Neuronal stem cell (in vitro differentiated cells): ENCODE measurements around the gene TIGD1.
A peak's percentile ranks its signal among the peaks of the same experiment; 100 is the strongest.

ENCODE experiments used
- DNase-seq: peaks from one replicate; pipeline ENCODE4 v3.0.0-alpha.2; 2013; ENCODE audit warnings: low spot score
- H2AFZ ChIP-seq: one replicate; pipeline ENCODE4 v1.6.1; 2013; ENCODE audit warnings: mild to moderate bottlenecking, low read length, inconsistent platforms
- H2AK5ac ChIP-seq: 2 replicates; pipeline ENCODE4 v1.6.1; 2013; ENCODE audit warnings: low read depth, mild to moderate bottlenecking, inconsistent platforms, low read length, moderate library complexity, mixed read lengths
- H2BK120ac ChIP-seq: 2 replicates; pipeline ENCODE4 v1.6.1; 2013; ENCODE audit warnings: low read depth, mild to moderate bottlenecking, inconsistent platforms, low read length, moderate library complexity, mixed read lengths
- H2BK12ac ChIP-seq: one replicate; pipeline ENCODE4 v1.6.1; 2013; ENCODE audit warnings: low read length, inconsistent platforms
- H2BK15ac ChIP-seq: 2 replicates; pipeline ENCODE4 v1.6.1; 2013; ENCODE audit warnings: mild to moderate bottlenecking, low read length, inconsistent platforms, mixed read lengths
- H2BK5ac ChIP-seq: one replicate; pipeline ENCODE4 v1.6.1; 2013; ENCODE audit warnings: inconsistent platforms, mild to moderate bottlenecking, low read length, moderate library complexity
- H3K14ac ChIP-seq: one replicate; pipeline ENCODE4 v1.6.1; 2013; ENCODE audit warnings: low read length, inconsistent platforms
- H3K18ac ChIP-seq: 2 replicates; pipeline ENCODE4 v1.6.1; 2013; ENCODE audit warnings: low read length, inconsistent platforms
- H3K23ac ChIP-seq: 2 replicates; pipeline ENCODE4 v1.6.1; 2013; ENCODE audit warnings: low read depth, mild to moderate bottlenecking, mixed read lengths, low read length, inconsistent platforms; ENCODE audit not compliant: poor library complexity
- H3K27ac ChIP-seq: replicated peaks from 3 replicates; pipeline ENCODE4 v1.5.1; 2013; ENCODE audit warnings: low read length, inconsistent platforms
- H3K27me3 ChIP-seq, 3 experiments: 2 replicates each; pipeline ENCODE4 v1.6.1; 2013; ENCODE audit warnings: low read length in 3 of 3, mild to moderate bottlenecking in 2 of 3, inconsistent platforms in 1 of 3, low read depth in 1 of 3, mixed read lengths in 1 of 3, moderate library complexity in 1 of 3; ENCODE audit not compliant: control insufficient read depth in 3 of 3, insufficient read depth in 3 of 3
- H3K36me3 ChIP-seq, 2 donors: replicated peaks in 1 of 2; 2 replicates each; pipeline ENCODE4 v1.6.1; 2013; ENCODE audit warnings: low read length in 2 of 2; ENCODE audit not compliant: control insufficient read depth in 2 of 2, insufficient read depth in 2 of 2
- H3K4ac ChIP-seq: 2 replicates; pipeline ENCODE4 v1.6.1; 2013; ENCODE audit warnings: inconsistent platforms, mild to moderate bottlenecking, low read length, moderate library complexity
- H3K4me1 ChIP-seq, 2 donors: 1 replicate in 1 of 2; 2 replicates in 1 of 2; pipeline ENCODE4 v1.6.1; 2013; ENCODE audit warnings: low read length in 2 of 2, low read depth in 1 of 2; ENCODE audit not compliant: control insufficient read depth in 2 of 2, insufficient read depth in 1 of 2
- H3K4me2 ChIP-seq: one replicate; pipeline ENCODE4 v1.6.1; 2013; ENCODE audit warnings: mild to moderate bottlenecking, low read length, inconsistent platforms; ENCODE audit not compliant: insufficient read depth, poor library complexity, severe bottlenecking
- H3K4me3 ChIP-seq, 2 donors: 2 replicates each; pipeline ENCODE4 v1.5.1; 2013; ENCODE audit warnings: low read length in 2 of 2, mild to moderate bottlenecking in 2 of 2, inconsistent platforms in 1 of 2, moderate library complexity in 1 of 2
- H3K79me1 ChIP-seq: one replicate; pipeline ENCODE4 v1.6.1; 2013; ENCODE audit warnings: low read depth, mild to moderate bottlenecking, inconsistent platforms, low read length, moderate library complexity
- H3K9ac ChIP-seq: one replicate; pipeline ENCODE4 v1.6.1; 2013; ENCODE audit warnings: mild to moderate bottlenecking, low read depth, low read length, inconsistent platforms; ENCODE audit not compliant: poor library complexity
- H3K9me3 ChIP-seq, 2 donors: replicated peaks in 1 of 2; 2 replicates each; pipeline versions ENCODE3 to v1.6.1; 2013; ENCODE audit warnings: low read length in 2 of 2, mild to moderate bottlenecking in 2 of 2, inconsistent platforms in 1 of 2, low read depth in 1 of 2, mixed read lengths in 1 of 2, moderate library complexity in 1 of 2; ENCODE audit not compliant: control insufficient read depth in 2 of 2, insufficient read depth in 1 of 2
- H4K8ac ChIP-seq: one replicate; pipeline ENCODE4 v1.6.1; 2013; ENCODE audit warnings: low read depth, mild to moderate bottlenecking, inconsistent platforms, low read length, moderate library complexity
- H4K91ac ChIP-seq: one replicate; pipeline ENCODE4 v1.6.1; 2013; ENCODE audit warnings: low read length, low read depth, mild to moderate bottlenecking, inconsistent platforms; ENCODE audit not compliant: poor library complexity
- WGBS, 2 donors: extraction: QIAGEN DNeasy Blood & Tissue Kit; methylation state at CpG; one replicate each; pipeline ENCODE4 v1.1.7; 2013; ENCODE audit warnings: missing lambda C conversion rate in 2 of 2, mixed read lengths in 1 of 2; ENCODE audit not compliant: insufficient read length in 2 of 2, insufficient replicate concordance in 1 of 2; ENCODE audit errors: extremely low coverage in 2 of 2; 5-methylcytosine and 5-hydroxymethylcytosine counted together

The TIGD1 gene

GRCh38 chr2:232541961-232542714, 8.2 kb downstream of the TIGD1 start:
- H3K4me3 ChIP-seq, result no peak overlapping the region
- no peak overlapping the region for H3K27ac ChIP-seq
- H3K23ac ChIP-seq, result no peak overlapping the region
- no peaks in the 10 kb centered on the region for H3K9me3 ChIP-seq
- H2BK5ac ChIP-seq, result no peak overlapping the region
- peaks cover 6% of the 10 kb centered on the region for H3K79me1 ChIP-seq
- H2BK15ac ChIP-seq, result no peak overlapping the region
- no peak overlapping the region for H2AK5ac ChIP-seq
- H4K8ac ChIP-seq, result no peak overlapping the region
- no peak overlapping the region for H2AFZ ChIP-seq
- WGBS, 2 donors, result no CpG with 5 or more reads among the region's 9 CpGs
- H2BK12ac ChIP-seq, result no peak overlapping the region
- H3K36me3 ChIP-seq, result peaks cover 11 to 23% of the 10 kb centered on the region in 2 donors
- H2BK120ac ChIP-seq, result no peak overlapping the region
- H3K18ac ChIP-seq, result peak overlapping the region; percentile 11
- no peak overlapping the region for H3K9ac ChIP-seq
- H3K14ac ChIP-seq, result no peak overlapping the region
- H3K27me3 ChIP-seq, result no peaks in the 10 kb centered on the region
- no peak overlapping the region for H3K4me2 ChIP-seq
- H3K4ac ChIP-seq, result no peak overlapping the region
- H3K4me1 ChIP-seq, result peaks cover 6 to 15% of the 10 kb centered on the region in 2 donors
- no peak for DNase-seq
- H4K91ac ChIP-seq, result no peak overlapping the region

- no peak overlapping the region for H4K91ac ChIP-seq
- no CpG with 5 or more reads among the region's 19 CpGs for WGBS, 2 donors
- no peak for DNase-seq
- no peak overlapping the region for H4K8ac ChIP-seq
- H3K4me3 ChIP-seq, result no peak overlapping the region
- H3K4me2 ChIP-seq, result no peak overlapping the region
- H3K4me1 ChIP-seq, result peaks cover 6 to 15% of the 10 kb centered on the region in 2 donors
- H2AFZ ChIP-seq, result no peak overlapping the region
- peaks cover 5% of the 10 kb centered on the region for H3K79me1 ChIP-seq
- H3K9me3 ChIP-seq, result no peaks in the 10 kb centered on the region
- no peak overlapping the region for H3K14ac ChIP-seq
- no peak overlapping the region for H3K23ac ChIP-seq
- H2BK12ac ChIP-seq, result no peak overlapping the region
- H3K36me3 ChIP-seq, result peaks cover 5 to 15% of the 10 kb centered on the region in 2 donors
- no peak overlapping the region for H2AK5ac ChIP-seq
- H3K9ac ChIP-seq, result no peak overlapping the region
- no peaks in the 10 kb centered on the region for H3K27me3 ChIP-seq
- H2BK15ac ChIP-seq, result no peak overlapping the region
- no peak overlapping the region for H3K4ac ChIP-seq
- no peak overlapping the region for H2BK5ac ChIP-seq
- no peak overlapping the region for H3K27ac ChIP-seq
- no peak overlapping the region for H3K18ac ChIP-seq
- H2BK120ac ChIP-seq, result no peak overlapping the region
These were observed 9.0 kb downstream of the TIGD1 start for GRCh38 chr2:232541195-232541960.

GRCh38 chr2:232540441-232541041, 9.8 kb downstream of the TIGD1 start:
- H2BK5ac ChIP-seq, result peak overlapping the region; percentile 19
- no peak for DNase-seq
- H2AK5ac ChIP-seq, result peak overlapping the region; percentile 48
- H3K27me3 ChIP-seq, result no peaks in the 10 kb centered on the region
- H3K27ac ChIP-seq, result no peak overlapping the region
- H3K9me3 ChIP-seq, result peaks cover 0 to 2% of the 10 kb centered on the region in 2 donors
- H3K4me1 ChIP-seq, result peaks cover 6 to 15% of the 10 kb centered on the region in 2 donors
- H3K4ac ChIP-seq, result no peak overlapping the region
- peaks cover 5% of the 10 kb centered on the region for H3K79me1 ChIP-seq
- H4K91ac ChIP-seq, result no peak overlapping the region
- peak overlapping the region; percentile 7 for H3K9ac ChIP-seq
- no peak overlapping the region for H2AFZ ChIP-seq
- no peak overlapping the region for H3K4me2 ChIP-seq
- no peak overlapping the region for H3K4me3 ChIP-seq
- no CpG with 5 or more reads among the region's 17 CpGs for WGBS, 2 donors
- H2BK15ac ChIP-seq, result peak overlapping the region; percentile 71
- H3K14ac ChIP-seq, result no peak overlapping the region
- H3K23ac ChIP-seq, result peak overlapping the region; percentile 6
- no peak overlapping the region for H2BK120ac ChIP-seq
- H2BK12ac ChIP-seq, result no peak overlapping the region
- H3K36me3 ChIP-seq, result peaks cover 5 to 7% of the 10 kb centered on the region in 2 donors
- H4K8ac ChIP-seq, result no peak overlapping the region
- H3K18ac ChIP-seq, result peak overlapping the region; percentile 55
